NB4 (cell line): ENCODE measurements around the gene PIAS2.

Experiments
- CTCF ChIP-seq: IDR thresholded peaks from one replicate; pipeline ENCODE4 v1.5.1; 2012; ENCODE audit warnings: low read depth, low read length
- MAX ChIP-seq: IDR thresholded peaks from 2 replicates; pipeline ENCODE4 v1.6.1; 2011; ENCODE audit warnings: low read depth, low read length
- MYC ChIP-seq: IDR thresholded peaks from 2 replicates; pipeline ENCODE4 v1.6.1; 2011; ENCODE audit warnings: low read depth, low read length
- POLR2A ChIP-seq: IDR thresholded peaks from 2 replicates; pipeline ENCODE4 v1.6.1; 2011; ENCODE audit warnings: mild to moderate bottlenecking; ENCODE audit not compliant: insufficient read length; ENCODE audit errors: extremely low read depth

- TF ChIP-seq CTCF, result no peak
- no peak for TF ChIP-seq POLR2A
- no peak for TF ChIP-seq MAX
- TF ChIP-seq MYC, result no peak
These were observed 85.9 kb downstream of the PIAS2 start for GRCh38 chr18:46831434-46831833.
